Left kidney (tissue), 2 donors: ENCODE results near the gene DDX1. TPM values are rescaled to one million over a fixed set of nuclear protein-coding genes. Genes with fewer than 3 reads are reported as not detected.
"Not testable (repeated sequence)": the region's sequence is repeated elsewhere in the genome, so short reads cannot be mapped to it uniquely, and the experiment has no call there.

Source experiments
- DNase-seq: peaks from one replicate; pipeline ENCODE4 v3.0.0-alpha.2; 2013
- polyA plus RNA-seq: library from polyadenylated mRNA; unstranded; fragments of 120-200 nt; gene quantifications from one replicate; pipeline ENCODE4 v1.2.1, GENCODE V29; 2013; ENCODE audit not compliant: insufficient read length

DDX1 gene
- polyA plus RNA-seq, 1 donor = 192 TPM

DNA sequence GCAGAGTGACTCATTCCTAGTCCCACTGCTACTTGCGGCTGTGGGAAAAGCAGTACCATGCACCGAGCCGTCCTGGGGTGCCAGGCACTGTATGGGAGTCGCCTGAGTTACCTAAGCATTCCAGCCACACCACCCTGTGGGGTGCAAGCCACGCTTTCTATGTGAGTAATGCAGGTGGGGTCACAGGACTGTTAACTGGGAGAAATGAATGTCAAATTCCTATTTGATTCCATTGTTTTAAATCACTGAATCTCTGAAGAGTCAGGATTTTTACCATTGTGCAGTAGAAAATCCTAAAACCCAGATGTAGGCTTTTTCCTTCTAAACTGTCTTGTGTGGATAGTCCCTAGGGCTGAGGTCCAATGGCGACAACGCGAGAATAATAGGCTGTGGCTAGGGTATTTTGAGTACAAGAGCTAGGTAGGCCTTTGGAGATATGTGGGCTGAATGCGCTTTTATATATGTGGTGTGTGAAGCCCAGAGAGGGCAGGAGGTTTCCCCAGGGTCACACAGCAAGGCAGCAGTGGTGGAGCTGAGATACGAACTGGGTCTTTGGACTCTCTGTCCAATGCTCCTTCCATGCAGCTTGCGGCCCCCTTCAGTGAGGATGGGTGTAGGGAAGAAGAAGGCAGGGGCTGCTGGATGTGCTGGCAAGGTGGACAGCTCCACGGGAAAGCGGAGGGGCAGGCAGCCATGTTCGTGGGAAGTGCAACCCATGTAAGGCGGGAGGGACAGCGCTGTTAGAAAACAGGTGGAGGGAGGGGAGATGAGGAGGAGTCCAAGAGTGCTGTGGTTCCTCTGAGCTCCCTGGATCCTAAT is 83.2 kb downstream of the DDX1 start:
- DNase-seq = no peak

GRCh38 chr2:15675456-15676195 is 84.0 kb downstream of the DDX1 start:
- DNase-seq = no peak

DNA sequence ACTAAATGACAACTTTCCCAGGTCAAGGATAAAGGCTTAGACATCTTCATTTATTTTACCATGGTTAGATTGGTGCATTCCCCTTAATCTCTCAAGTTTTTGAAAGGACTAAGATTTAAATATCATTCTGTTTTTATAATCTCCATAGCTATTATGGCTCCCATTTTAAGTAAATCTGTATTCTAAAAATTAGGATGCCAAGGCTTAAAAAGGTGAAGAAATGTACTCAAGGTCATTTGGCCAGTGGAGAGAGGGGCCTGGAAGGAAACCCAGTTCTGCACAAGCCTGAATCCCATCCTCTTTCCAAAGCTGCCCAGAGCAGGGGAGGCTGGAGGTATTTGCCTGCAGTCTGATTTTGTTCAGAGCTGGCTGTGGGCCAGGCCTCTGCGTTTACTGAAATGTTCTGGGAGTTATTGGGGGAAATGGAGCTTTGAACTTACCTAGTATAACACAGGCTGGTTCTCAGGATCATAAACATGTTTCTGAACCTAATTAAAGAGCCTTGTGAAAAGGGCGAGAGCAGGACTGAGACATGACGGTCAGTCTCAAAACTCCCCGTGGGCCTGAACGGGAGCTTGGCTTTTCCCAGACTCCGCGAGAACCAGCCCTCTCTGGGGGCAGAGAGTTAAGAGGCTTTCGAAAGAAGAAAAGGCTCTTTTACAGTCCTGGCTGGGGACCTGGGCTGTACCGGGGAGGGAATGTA is 85.6 kb downstream of the DDX1 start:
- peak; percentile 60 for DNase-seq

GRCh38 chr2:15678346-15678745 is 86.7 kb downstream of the DDX1 start:
- no peak for DNase-seq

GRCh38 chr2:15678909-15679308 is 87.2 kb downstream of the DDX1 start:
- no peak for DNase-seq

DNA sequence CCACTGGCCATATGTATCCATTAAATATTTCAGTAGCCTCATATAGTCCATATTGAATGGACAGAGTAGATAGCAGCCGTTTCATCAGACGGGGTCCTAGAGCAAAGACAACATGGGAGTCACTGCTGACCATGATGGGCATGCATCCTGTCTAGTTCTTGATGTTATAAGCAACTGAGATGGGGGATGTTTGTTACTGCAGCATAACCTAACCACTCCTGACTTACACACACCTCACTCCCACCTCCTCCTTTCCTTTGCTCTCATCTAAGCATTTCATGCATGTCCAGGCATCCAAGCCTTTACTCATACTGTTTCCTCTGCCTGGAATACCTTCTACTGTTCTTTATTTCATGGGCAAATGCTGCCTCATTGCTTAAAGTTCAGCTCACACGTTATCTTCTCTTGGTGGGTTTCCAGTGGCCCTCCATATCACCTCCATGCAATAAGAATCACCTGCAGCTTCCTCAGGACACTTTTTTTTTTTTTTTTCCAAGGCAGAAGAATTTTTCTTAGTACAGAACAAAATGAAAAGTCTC is 87.8 kb downstream of the DDX1 start:
- no peak for DNase-seq

GRCh38 chr2:15680132-15680531 is 88.5 kb downstream of the DDX1 start:
- not testable (repeated sequence) for DNase-seq

Other genes starting within 250 kb of the DDX1 start
- gene NBAS, start 30.5 kb upstream of the DDX1 start, polyA plus RNA-seq = 67.3 TPM